Astrocyte of the spinal cord (primary cell): ENCODE results near the gene SPAM1.
"Not testable (repeated sequence)": the region's sequence is repeated elsewhere in the genome, so short reads cannot be mapped to it uniquely, and the experiment has no call there.

ENCODE experiments used
- DNase-seq: peaks from one replicate; pipeline ENCODE4 v3.0.0; 2011; ENCODE audit warnings: low read depth, low spot score
- H3K4me3 ChIP-seq: 2 replicates; pipeline ENCODE4 v1.5.1; 2011; ENCODE audit warnings: low read depth, mild to moderate bottlenecking, low read length, moderate library complexity
- CTCF ChIP-seq: IDR thresholded peaks from 2 replicates; pipeline ENCODE4 v1.5.1; 2012; ENCODE audit warnings: low read depth, mild to moderate bottlenecking, low read length, inconsistent platforms
- in situ Hi-C: cut with HindIII; loops from 2 replicates; pipeline ENCODE4 v1.10.0; 2017; ENCODE audit warnings: low sequenced_read_pairs

The SPAM1 gene

GRCh38 chr7:123924941-123925340 lies at the start of gene SPAM1:
Gene SPAM1 (plus strand): TSS chr7:123925241. CDS start chr7:123953571, 28,330 bp downstream.
- H3K4me3 ChIP-seq: no peak within 1 kb of the TSS
- in situ Hi-C loops: no loop called here
- no peak for TF ChIP-seq CTCF
- no peak for DNase-seq

GRCh38 chr7:123876557-123877256 lies 48.3 kb upstream of the SPAM1 start:
- DNase-seq: no peak
- in situ Hi-C loops: no loop called here
- H3K4me3 ChIP-seq: no peak overlapping the region
- no peak for TF ChIP-seq CTCF

- in situ Hi-C loops: no loop called here
- H3K4me3 ChIP-seq: no peak overlapping the region
- TF ChIP-seq CTCF: no peak
- no peak for DNase-seq
These were observed 45.4 kb upstream of the SPAM1 start for GRCh38 chr7:123879628-123880027.

- no peak for DNase-seq
- H3K4me3 ChIP-seq: no peak overlapping the region
- in situ Hi-C loops: no loop called here
- TF ChIP-seq CTCF: no peak
These were observed 43.7 kb upstream of the SPAM1 start for GRCh38 chr7:123881300-123881699.

GRCh38 chr7:123883154-123883553 lies 41.9 kb upstream of the SPAM1 start:
- no peak overlapping the region for H3K4me3 ChIP-seq
- no peak for TF ChIP-seq CTCF
- in situ Hi-C loops: no loop called here
- DNase-seq: no peak

- no peak overlapping the region for H3K4me3 ChIP-seq
- in situ Hi-C loops: no loop called here
These were observed 36.8 kb upstream of the SPAM1 start for GRCh38 chr7:123888192-123888591.

GRCh38 chr7:123894753-123895152 lies 30.3 kb upstream of the SPAM1 start:
- in situ Hi-C loops, DNase-seq, H3K4me3 ChIP-seq: not testable (repeated sequence)

More at GRCh38 chr7:123888192-123888591, 36.8 kb upstream of the SPAM1 start:
- DNase-seq: no peak
- TF ChIP-seq CTCF: no peak
